ACC112 (cell line): ENCODE measurements around the gene FCAR.
"Not testable (repeated sequence)": the region's sequence is repeated elsewhere in the genome, so short reads cannot be mapped to it uniquely, and the experiment has no call there.

Experiments used
- H2AFZ ChIP-seq: fragments of 200-600 bp; sonication (generic); one replicate; pipeline ENCODE4 v1.6.0; 2017; ENCODE audit warnings: antibody characterized with exemption, low read length; ENCODE audit not compliant: unreplicated experiment
- H3K27ac ChIP-seq: fragments of 200-600 bp; sonication (generic); 2 replicates; pipeline ENCODE4 v1.5.1; 2014; ENCODE audit warnings: low read depth, mild to moderate bottlenecking, antibody characterized with exemption, low read length, moderate library complexity
- H3K27me3 ChIP-seq: fragments of 200-600 bp; sonication (generic); 2 replicates; pipeline ENCODE4 v1.6.1; 2014; ENCODE audit warnings: mild to moderate bottlenecking, antibody characterized with exemption, low read length, moderate library complexity, mixed read lengths; ENCODE audit not compliant: insufficient read depth
- H3K36me3 ChIP-seq: fragments of 200-600 bp; sonication (generic); 2 replicates; pipeline ENCODE4 v1.6.1; 2016; ENCODE audit warnings: mild to moderate bottlenecking, antibody characterized with exemption, low read length, moderate library complexity, mixed read lengths; ENCODE audit not compliant: insufficient read depth
- H3K4me1 ChIP-seq: fragments of 200-600 bp; sonication (generic); one replicate; pipeline ENCODE4 v1.6.1; 2016; ENCODE audit warnings: low read length, mixed read lengths; ENCODE audit not compliant: insufficient read depth, unreplicated experiment, control insufficient read depth
- H3K4me3 ChIP-seq: fragments of 200-600 bp; sonication (generic); 2 replicates; pipeline ENCODE4 v1.5.1; 2014; ENCODE audit warnings: mild to moderate bottlenecking, low read depth, low read length
- H3K79me2 ChIP-seq: fragments of 200-600 bp; sonication (generic); one replicate; pipeline ENCODE4 v1.6.0; 2016; ENCODE audit warnings: low read length; ENCODE audit not compliant: control insufficient read depth, unreplicated experiment, insufficient read depth

FCAR gene

GRCh38 chr19:54906819-54907218 lies 32.8 kb downstream of the FCAR start:
- H3K79me2 ChIP-seq, result no peaks in the 10 kb centered on the region

GRCh38 chr19:54907899-54908298 lies 33.9 kb downstream of the FCAR start:
- H3K36me3 ChIP-seq, H3K27ac ChIP-seq: not testable (repeated sequence)

More at GRCh38 chr19:54906819-54907218, 32.8 kb downstream of the FCAR start:
- H3K4me3 ChIP-seq, result no peak overlapping the region
- H3K4me1 ChIP-seq, result no peaks in the 10 kb centered on the region
- H3K27ac ChIP-seq, result no peak overlapping the region
- no peaks in the 10 kb centered on the region for H3K36me3 ChIP-seq
- no peaks in the 10 kb centered on the region for H3K27me3 ChIP-seq
- H2AFZ ChIP-seq, result no peak overlapping the region

GRCh38 chr19:54916822-54917221 lies 42.8 kb downstream of the FCAR start:
- no peak overlapping the region for H3K27ac ChIP-seq
- H2AFZ ChIP-seq, result no peak overlapping the region
- H3K27me3 ChIP-seq, result no peaks in the 10 kb centered on the region

More at GRCh38 chr19:54907899-54908298, 33.9 kb downstream of the FCAR start:
- not testable (repeated sequence) for H3K27me3 ChIP-seq, H2AFZ ChIP-seq, H3K4me1 ChIP-seq, H3K4me3 ChIP-seq, H3K79me2 ChIP-seq

GRCh38 chr19:54918499-54918898 lies 44.5 kb downstream of the FCAR start:
- Histone ChIP-seq H3K27me3 (no peaks in the 10 kb centered on the region), H2AFZ (no peak overlapping the region), H3K4me1 (no peaks in the 10 kb centered on the region), H3K36me3 (no peaks in the 10 kb centered on the region), H3K79me2 (no peaks in the 10 kb centered on the region), H3K27ac (no peak overlapping the region), H3K4me3 (no peak overlapping the region)

More at GRCh38 chr19:54916822-54917221, 42.8 kb downstream of the FCAR start:
- H3K79me2 ChIP-seq, result no peaks in the 10 kb centered on the region
- H3K4me1 ChIP-seq, result no peaks in the 10 kb centered on the region
- H3K4me3 ChIP-seq, result no peak overlapping the region
- no peaks in the 10 kb centered on the region for H3K36me3 ChIP-seq

GRCh38 chr19:54919646-54920563 lies 45.9 kb downstream of the FCAR start:
- not testable (repeated sequence) for H3K36me3 ChIP-seq, H2AFZ ChIP-seq, H3K79me2 ChIP-seq, H3K27me3 ChIP-seq, H3K27ac ChIP-seq, H3K4me1 ChIP-seq, H3K4me3 ChIP-seq

GRCh38 chr19:54921082-54921481 lies 47.0 kb downstream of the FCAR start:
- H2AFZ ChIP-seq, result no peak overlapping the region
- no peak overlapping the region for H3K4me3 ChIP-seq
- no peaks in the 10 kb centered on the region for H3K27me3 ChIP-seq
- H3K4me1 ChIP-seq, result no peaks in the 10 kb centered on the region
- no peak overlapping the region for H3K27ac ChIP-seq
- no peaks in the 10 kb centered on the region for H3K36me3 ChIP-seq
- H3K79me2 ChIP-seq, result no peaks in the 10 kb centered on the region

- Histone ChIP-seq H3K4me3 (no peak overlapping the region), H3K79me2 (no peaks in the 10 kb centered on the region), H3K36me3 (no peaks in the 10 kb centered on the region), H3K27ac (no peak overlapping the region), H3K27me3 (no peaks in the 10 kb centered on the region), H2AFZ (no peak overlapping the region), H3K4me1 (no peaks in the 10 kb centered on the region)
These were observed 49.2 kb downstream of the FCAR start for GRCh38 chr19:54923276-54923675.

- Histone ChIP-seq H3K4me1 (no peaks in the 10 kb centered on the region), H3K36me3 (no peaks in the 10 kb centered on the region), H3K27ac (no peak overlapping the region), H3K4me3 (no peak overlapping the region), H3K27me3 (no peaks in the 10 kb centered on the region), H2AFZ (no peak overlapping the region), H3K79me2 (no peaks in the 10 kb centered on the region)
These were observed 54.3 kb downstream of the FCAR start for GRCh38 chr19:54928299-54928698.

GRCh38 chr19:54937926-54938325 lies 63.9 kb downstream of the FCAR start:
- no peaks in the 10 kb centered on the region for H3K36me3 ChIP-seq
- H2AFZ ChIP-seq, result no peak overlapping the region
- H3K79me2 ChIP-seq, result no peaks in the 10 kb centered on the region
- no peaks in the 10 kb centered on the region for H3K27me3 ChIP-seq
- H3K4me3 ChIP-seq, result no peak overlapping the region
- H3K27ac ChIP-seq, result no peak overlapping the region
- no peaks in the 10 kb centered on the region for H3K4me1 ChIP-seq

- Histone ChIP-seq H3K4me1 (no peaks in the 10 kb centered on the region), H3K79me2 (no peaks in the 10 kb centered on the region), H3K27ac (no peak overlapping the region), H3K4me3 (no peak overlapping the region), H3K27me3 (no peaks in the 10 kb centered on the region), H3K36me3 (no peaks in the 10 kb centered on the region), H2AFZ (no peak overlapping the region)
These were observed 64.9 kb downstream of the FCAR start for GRCh38 chr19:54938906-54939305.

GRCh38 chr19:54939538-54939937 lies 65.5 kb downstream of the FCAR start:
- not testable (repeated sequence) for H3K36me3 ChIP-seq, H3K4me3 ChIP-seq, H3K27me3 ChIP-seq, H3K27ac ChIP-seq, H3K79me2 ChIP-seq, H2AFZ ChIP-seq, H3K4me1 ChIP-seq
